Testis (tissue), 2 donors: Measurements from ENCODE around the gene RMI2.

Experiments
- POLR2A ChIP-seq: fragments of 450-650 bp; IDR thresholded peaks from one replicate; pipeline ENCODE4 v1.6.1; 2017; ENCODE audit warnings: antibody characterized with exemption, mild to moderate bottlenecking, moderate library complexity
- TF ChIP-seq, protein P1 (sequence below), 3 experiments: fragments of 450-650 bp in 2 of 3; fragments of 200-600 bp in 1 of 3; sonication (generic) in 1 of 3; IDR thresholded peaks; one replicate each; pipeline ENCODE4 v1.5.1; 2016 to 2019; ENCODE audit warnings: antibody characterized with exemption in 3 of 3, mild to moderate bottlenecking in 2 of 3, moderate library complexity in 1 of 3

DNA sequence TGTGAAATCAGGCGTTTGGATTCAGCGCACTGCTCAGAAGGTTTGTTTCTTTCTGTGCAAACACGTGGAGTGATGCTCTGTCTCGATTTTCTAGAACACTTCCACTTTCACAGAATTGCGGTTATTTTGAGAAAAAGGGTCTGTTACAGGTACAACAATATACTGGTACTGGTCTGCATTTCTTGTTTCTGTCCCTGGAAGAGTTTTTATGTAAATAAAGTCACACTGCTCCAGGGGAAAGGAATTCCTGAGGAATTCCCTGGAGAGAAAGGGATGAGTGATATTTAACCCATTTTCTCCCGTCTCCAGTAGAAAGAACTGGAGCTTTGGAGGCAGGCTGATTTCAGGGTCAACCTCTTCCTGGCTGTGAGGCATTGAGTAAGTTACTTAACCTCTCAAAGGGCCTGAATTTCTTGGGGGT is 16.2 kb upstream of the RMI2 start:
- TF ChIP-seq, protein P1, sequence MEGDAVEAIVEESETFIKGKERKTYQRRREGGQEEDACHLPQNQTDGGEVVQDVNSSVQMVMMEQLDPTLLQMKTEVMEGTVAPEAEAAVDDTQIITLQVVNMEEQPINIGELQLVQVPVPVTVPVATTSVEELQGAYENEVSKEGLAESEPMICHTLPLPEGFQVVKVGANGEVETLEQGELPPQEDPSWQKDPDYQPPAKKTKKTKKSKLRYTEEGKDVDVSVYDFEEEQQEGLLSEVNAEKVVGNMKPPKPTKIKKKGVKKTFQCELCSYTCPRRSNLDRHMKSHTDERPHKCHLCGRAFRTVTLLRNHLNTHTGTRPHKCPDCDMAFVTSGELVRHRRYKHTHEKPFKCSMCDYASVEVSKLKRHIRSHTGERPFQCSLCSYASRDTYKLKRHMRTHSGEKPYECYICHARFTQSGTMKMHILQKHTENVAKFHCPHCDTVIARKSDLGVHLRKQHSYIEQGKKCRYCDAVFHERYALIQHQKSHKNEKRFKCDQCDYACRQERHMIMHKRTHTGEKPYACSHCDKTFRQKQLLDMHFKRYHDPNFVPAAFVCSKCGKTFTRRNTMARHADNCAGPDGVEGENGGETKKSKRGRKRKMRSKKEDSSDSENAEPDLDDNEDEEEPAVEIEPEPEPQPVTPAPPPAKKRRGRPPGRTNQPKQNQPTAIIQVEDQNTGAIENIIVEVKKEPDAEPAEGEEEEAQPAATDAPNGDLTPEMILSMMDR (IDR thresholded peaks at IDR 0.05), result no peak
- no peak for TF ChIP-seq POLR2A
